DND-41 (cell line): ENCODE measurements around the gene ABLIM1.

Experiments
- CTCF ChIP-seq: IDR thresholded peaks from 2 replicates; pipeline ENCODE4 v1.5.1; 2012; ENCODE audit warnings: borderline replicate concordance, low read length, moderate library complexity, mild to moderate bottlenecking; ENCODE audit not compliant: poor library complexity, severe bottlenecking; ENCODE audit errors: extremely low read depth
- EZH2 ChIP-seq: IDR thresholded peaks from 3 replicates; pipeline ENCODE4 v1.6.1; 2012; ENCODE audit warnings: borderline replicate concordance, low read depth, mild to moderate bottlenecking, moderate library complexity, low read length, inconsistent platforms; ENCODE audit not compliant: severe bottlenecking

DNA sequence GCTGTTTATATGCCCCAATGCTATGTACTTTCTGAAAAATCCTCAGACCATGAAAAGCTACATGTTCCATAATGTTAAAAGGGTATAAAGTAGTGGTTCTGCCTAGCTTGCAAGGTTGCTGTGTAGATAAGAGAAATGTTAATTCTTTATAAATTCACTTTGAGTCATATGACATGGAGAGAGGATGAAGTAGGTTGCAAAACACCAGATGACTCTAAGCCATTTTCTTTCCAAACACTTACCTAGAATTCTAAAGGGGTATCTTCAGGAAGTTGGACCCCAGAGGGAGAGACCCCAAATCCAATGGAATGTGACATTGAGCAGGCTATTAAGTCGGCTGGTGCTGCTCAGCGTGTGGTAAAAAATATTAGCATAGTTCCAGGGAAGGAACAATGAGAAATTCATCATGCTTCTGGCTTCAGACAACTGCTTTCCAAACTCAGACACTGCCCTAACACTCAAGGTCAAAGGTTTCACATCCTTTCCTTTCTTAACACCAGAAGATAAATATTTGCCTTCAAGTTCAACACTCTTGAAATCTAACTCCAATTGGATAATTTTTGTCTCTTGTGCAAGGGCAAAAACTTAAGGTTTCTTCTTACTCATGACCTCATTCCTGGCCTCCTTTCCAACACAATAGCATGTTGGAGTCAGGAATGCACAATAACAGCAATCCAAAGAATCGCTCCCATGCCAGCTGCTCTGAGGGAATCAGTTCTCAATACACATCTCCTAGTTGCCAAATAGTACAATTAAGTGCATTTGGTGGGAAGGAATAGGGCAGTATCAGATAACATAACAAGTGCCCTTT lies 153.1 kb downstream of the ABLIM1 start:
- TF ChIP-seq CTCF (no peak), EZH2 (no peak)
